ENCODE measurements around the gene PRPF40B. TPM values are rescaled to one million over a fixed set of nuclear protein-coding genes. Genes with fewer than 3 reads are reported as not detected.

PRPF40B gene
- total and polyA plus RNA-seq, 12 donors, result 13.4 to 37.5 (median 21.6) TPM

DNA sequence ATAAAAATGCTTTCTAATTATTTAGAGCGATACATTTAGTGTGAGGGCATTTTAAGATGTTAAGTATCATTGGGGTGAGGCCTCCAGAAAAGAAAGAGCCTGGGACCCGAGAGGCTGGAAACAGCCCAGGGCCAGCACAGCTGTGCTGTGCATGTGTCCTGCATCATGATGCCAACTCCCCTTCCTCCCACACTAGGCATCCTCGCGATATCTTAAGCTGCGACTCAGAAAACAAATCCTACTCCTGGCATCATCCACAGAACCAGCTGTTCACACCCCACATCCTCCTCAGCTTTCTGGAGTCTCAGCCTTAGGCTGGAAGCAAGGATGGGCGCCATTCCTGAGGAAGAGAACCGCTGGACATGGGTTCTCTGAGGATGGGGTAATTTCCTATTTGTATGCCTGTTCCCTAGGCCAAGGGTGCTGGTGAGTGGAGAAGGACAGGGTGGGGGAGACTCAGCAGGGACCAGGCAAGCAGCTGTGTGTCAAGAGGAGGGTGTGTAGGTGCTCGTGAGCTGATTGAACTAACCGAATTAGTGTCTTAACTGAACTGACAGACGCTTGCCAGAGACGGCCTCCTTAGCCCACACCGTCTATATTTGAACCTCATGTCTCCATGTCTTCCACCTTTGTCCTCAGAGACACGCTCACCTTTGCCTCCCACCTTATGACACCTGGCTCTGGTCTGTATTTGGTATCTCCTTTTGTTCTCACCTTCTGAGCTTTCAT, 39.8 kb upstream of the PRPF40B start:
- H3K27ac ChIP-seq, result peak overlapping the region in 7 of 10 donors; percentile 17 to 80 (median 45)
- DNase-seq, result no peak
- ATAC-seq, result peak in 3 of 8 donors; percentile 7 to 18 (median 10)
- H3K27me3 ChIP-seq, result no peaks in the 10 kb centered on the region
- intact Hi-C loops (cut with DNase I), result loop anchor here in 4 of 10 donors (5.0 to 10.0 kb wide), 4 partner anchors 49 to 229 kb away; partner anchors contain the start of genes KCNH3 (in 1 of the 4) and SPATS2 (in 1 of the 4)
- no peaks in the 10 kb centered on the region for H3K9me3 ChIP-seq
- H3K4me1 ChIP-seq, result peaks cover 6 to 64% (median 30%) of the 10 kb centered on the region in 9 donors
- WGBS, 2 donors, result 67 to 68% methylated on average over 13 of the region's 13 CpGs
- H3K36me3 ChIP-seq, result peaks cover 0 to 22% (median 0%) of the 10 kb centered on the region in 9 donors
- H3K4me3 ChIP-seq, result no peak overlapping the region
- TF ChIP-seq CTCF (IDR thresholded peaks at IDR 0.05), result no peak

DNA sequence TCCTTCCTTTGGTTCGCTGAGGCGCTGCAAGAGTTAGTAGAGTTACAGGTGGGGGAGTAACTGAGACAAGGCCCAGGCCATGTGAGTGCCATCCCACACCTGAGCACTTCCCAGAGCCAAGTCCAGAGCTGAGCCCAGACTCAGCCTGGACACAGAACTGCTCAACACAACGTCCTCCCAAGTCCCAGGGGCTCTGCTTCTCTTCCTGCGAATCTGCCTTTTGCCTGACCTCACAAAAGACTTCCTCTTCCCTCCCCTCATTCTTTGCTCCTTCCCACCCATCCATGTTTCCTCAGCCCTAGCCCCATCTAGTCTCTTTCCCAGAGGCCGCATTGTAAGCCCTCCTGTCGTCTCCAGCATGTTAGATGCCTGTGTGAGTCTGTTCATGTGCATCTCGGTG, 38.8 kb upstream of the PRPF40B start:
- TF ChIP-seq CTCF (IDR thresholded peaks at IDR 0.05), result no peak
- Histone ChIP-seq H3K27me3 (no peaks in the 10 kb centered on the region), H3K4me1 (peaks cover 6 to 70% (median 32%) of the 10 kb centered on the region in 9 donors), H3K4me3 (peak overlapping the region in 1 of 10 donors; percentile 2), H3K27ac (peak overlapping the region in 7 of 10 donors; percentile 15 to 80 (median 26)), H3K36me3 (peaks cover 0 to 22% (median 0%) of the 10 kb centered on the region in 9 donors), H3K9me3 (no peaks in the 10 kb centered on the region)
- DNase-seq, result no peak
- 58 to 62% methylated on average over 7 of the region's 7 CpGs for WGBS, 2 donors
- ATAC-seq, result peak in 1 of 8 donors; percentile 14
- intact Hi-C loops (cut with DNase I), result loop anchor here in 4 of 10 donors (5.0 to 10.0 kb wide), 4 partner anchors 50 to 230 kb away; partner anchors contain the start of genes KCNH3 (in 1 of the 4) and SPATS2 (in 1 of the 4)

GRCh38 chr12:49585477-49586459, 37.6 kb upstream of the PRPF40B start:
- H3K4me3 ChIP-seq, result no peak overlapping the region
- ATAC-seq (no peak), DNase-seq (no peak)
- H3K36me3 ChIP-seq, result peaks cover 0 to 22% (median 0%) of the 10 kb centered on the region in 9 donors
- intact Hi-C loops (cut with DNase I), result loop anchor here in 2 of 10 donors (10.0 kb wide), 3 partner anchors 51 to 231 kb away; partner anchors contain the start of genes KCNH3 (in 1 of the 2) and SPATS2 (in 1 of the 2)
- no peak for TF ChIP-seq CTCF (IDR thresholded peaks at IDR 0.05)
- H3K27me3 ChIP-seq, result no peaks in the 10 kb centered on the region
- peaks cover 0 to 1% (median 0%) of the 10 kb centered on the region in 11 donors for H3K9me3 ChIP-seq
- peaks cover 4 to 61% (median 24%) of the 10 kb centered on the region in 9 donors for H3K4me1 ChIP-seq
- WGBS, 2 donors, result 79% methylated on average over 16 of the region's 16 CpGs
- peak overlapping the region in 1 of 10 donors; percentile 80 for H3K27ac ChIP-seq
